Stimulated activated CD8-positive, alpha-beta memory T cell treated with anti-CD3 and anti-CD28 coated beads, Interleukin-2, amount 100 ng/mL, for 1 hour (primary cell): ENCODE measurements around the gene DAB2IP.
"Not testable (repeated sequence)": the region's sequence is repeated elsewhere in the genome, so short reads cannot be mapped to it uniquely, and the experiment has no call there.

Experiments
- DNase-seq, 2 donors: peaks; one replicate each; pipeline ENCODE4 v3.0.0-alpha.2; 2020; ENCODE audit warnings: low read depth in 2 of 2

Gene DAB2IP

GRCh38 chr9:121790841-121791240 lies 139.4 kb downstream of the DAB2IP start:
- no peak for DNase-seq

- not testable (repeated sequence) for DNase-seq
Measured at GRCh38 chr9:121792476-121792875, 141.0 kb downstream of the DAB2IP start.

GRCh38 chr9:121794334-121794733 lies 142.9 kb downstream of the DAB2IP start:
- not testable (repeated sequence) for DNase-seq

GRCh38 chr9:121797081-121797480 lies 145.6 kb downstream of the DAB2IP start:
- no peak for DNase-seq

- DNase-seq, result no peak
Measured at GRCh38 chr9:121798941-121799340, 147.5 kb downstream of the DAB2IP start.

- DNase-seq, result no peak
Measured at GRCh38 chr9:121800376-121800775, 148.9 kb downstream of the DAB2IP start.

GRCh38 chr9:121801579-121801978 lies 150.1 kb downstream of the DAB2IP start:
- DNase-seq, result no peak

- no peak for DNase-seq
Measured at GRCh38 chr9:121802753-121803152, 151.3 kb downstream of the DAB2IP start.

GRCh38 chr9:121807069-121807822 lies 155.8 kb downstream of the DAB2IP start:
- no peak for DNase-seq

- DNase-seq, result no peak
Measured at GRCh38 chr9:121807823-121808278, 156.4 kb downstream of the DAB2IP start.

GRCh38 chr9:121808781-121809180 lies 157.3 kb downstream of the DAB2IP start:
- DNase-seq, result no peak

GRCh38 chr9:121809356-121810050 lies 158.1 kb downstream of the DAB2IP start:
- no peak for DNase-seq

GRCh38 chr9:121810489-121810888 lies 159.1 kb downstream of the DAB2IP start:
- DNase-seq, result no peak

- no peak for DNase-seq
Measured at GRCh38 chr9:121811140-121811539, 159.7 kb downstream of the DAB2IP start.

GRCh38 chr9:121811751-121812150 lies 160.3 kb downstream of the DAB2IP start:
- DNase-seq, result no peak

GRCh38 chr9:121812159-121812735 lies 160.8 kb downstream of the DAB2IP start:
- no peak for DNase-seq

- DNase-seq, result no peak
Measured at GRCh38 chr9:121813519-121814210, 162.2 kb downstream of the DAB2IP start.

- no peak for DNase-seq
Measured at GRCh38 chr9:121814594-121814993, 163.2 kb downstream of the DAB2IP start.

- DNase-seq, result no peak
Measured at GRCh38 chr9:121815084-121815483, 163.7 kb downstream of the DAB2IP start.

- no peak for DNase-seq
Measured at GRCh38 chr9:121815546-121816448, 164.4 kb downstream of the DAB2IP start.

- DNase-seq, result no peak
Measured at GRCh38 chr9:121816449-121816817, 165.0 kb downstream of the DAB2IP start.
